ENCODE data around the gene KCNQ2.

KCNQ2 gene

DNA sequence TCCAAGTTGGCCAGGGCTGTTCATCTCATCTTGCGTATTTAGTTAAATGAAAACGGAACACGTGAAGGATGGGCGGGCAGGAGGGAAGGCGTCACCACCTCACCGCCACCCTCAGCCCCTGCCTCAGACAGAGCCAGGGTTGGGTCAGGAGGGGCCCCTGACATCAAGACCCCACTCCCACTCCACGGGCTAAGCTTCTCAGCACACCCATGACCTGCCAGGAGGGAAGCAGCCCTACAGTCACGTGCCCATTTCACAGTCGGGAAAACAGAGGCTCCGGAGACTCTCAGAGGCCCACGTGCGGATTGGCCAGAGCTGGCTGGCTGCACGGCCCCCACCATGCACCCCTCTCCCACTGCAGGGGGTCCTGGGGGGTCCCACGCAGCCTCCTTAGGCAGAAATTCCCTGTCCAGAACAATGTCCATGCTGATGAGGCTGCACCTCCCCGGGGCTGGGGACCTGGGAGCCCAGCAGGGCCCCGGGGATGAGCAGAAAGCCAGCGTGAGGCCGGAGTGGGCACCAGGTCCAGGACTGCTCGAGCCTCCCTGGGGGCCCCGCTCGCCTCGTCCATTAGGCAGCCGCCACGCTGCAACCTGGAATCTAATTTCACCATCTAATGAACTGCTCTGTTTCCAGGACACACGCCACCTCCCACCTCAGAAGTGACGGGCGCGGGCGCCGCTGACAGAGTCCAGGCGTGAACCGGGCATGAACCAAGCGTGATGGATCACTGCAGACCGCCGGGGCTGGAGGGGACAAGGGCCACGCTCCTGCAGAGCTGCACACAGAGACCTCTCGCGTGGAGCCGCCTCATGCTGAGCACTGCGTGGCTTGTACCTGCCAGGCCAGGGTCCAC, 15.8 kb downstream of the KCNQ2 start:
- TF ChIP-seq EZH2phosphoT487 (IDR thresholded peaks at IDR 0.05; ENCODE audit: low read depth) = no peak
- TF ChIP-seq, protein P1, sequence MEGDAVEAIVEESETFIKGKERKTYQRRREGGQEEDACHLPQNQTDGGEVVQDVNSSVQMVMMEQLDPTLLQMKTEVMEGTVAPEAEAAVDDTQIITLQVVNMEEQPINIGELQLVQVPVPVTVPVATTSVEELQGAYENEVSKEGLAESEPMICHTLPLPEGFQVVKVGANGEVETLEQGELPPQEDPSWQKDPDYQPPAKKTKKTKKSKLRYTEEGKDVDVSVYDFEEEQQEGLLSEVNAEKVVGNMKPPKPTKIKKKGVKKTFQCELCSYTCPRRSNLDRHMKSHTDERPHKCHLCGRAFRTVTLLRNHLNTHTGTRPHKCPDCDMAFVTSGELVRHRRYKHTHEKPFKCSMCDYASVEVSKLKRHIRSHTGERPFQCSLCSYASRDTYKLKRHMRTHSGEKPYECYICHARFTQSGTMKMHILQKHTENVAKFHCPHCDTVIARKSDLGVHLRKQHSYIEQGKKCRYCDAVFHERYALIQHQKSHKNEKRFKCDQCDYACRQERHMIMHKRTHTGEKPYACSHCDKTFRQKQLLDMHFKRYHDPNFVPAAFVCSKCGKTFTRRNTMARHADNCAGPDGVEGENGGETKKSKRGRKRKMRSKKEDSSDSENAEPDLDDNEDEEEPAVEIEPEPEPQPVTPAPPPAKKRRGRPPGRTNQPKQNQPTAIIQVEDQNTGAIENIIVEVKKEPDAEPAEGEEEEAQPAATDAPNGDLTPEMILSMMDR (IDR thresholded peaks at IDR 0.05; ENCODE audit: low read depth, low read length) = no peak
- Histone ChIP-seq H3K36me3 (replicated peaks; ENCODE audit: low read depth, low read length) (no peaks in the 10 kb centered on the region), H3K9me3 (ENCODE audit: insufficient read depth, low read length) (no peaks in the 10 kb centered on the region), H4K20me1 (ENCODE audit: insufficient read depth, low read length) (no peaks in the 10 kb centered on the region), H2AFZ (ENCODE audit: low read depth, low read length) (no peak overlapping the region), H3K27me3 (ENCODE audit: low read depth, low read length) (no peaks in the 10 kb centered on the region), H3K79me2 (ENCODE audit: low read length) (no peaks in the 10 kb centered on the region), H3K27ac (ENCODE audit: low read length) (no peak overlapping the region), H3K4me3 (ENCODE audit: low read length) (no peak overlapping the region), H3K9ac (ENCODE audit: low read length) (no peak overlapping the region), H3K4me2 (ENCODE audit: low read length) (no peak overlapping the region), H3K4me1 (ENCODE audit: low read length) (no peaks in the 10 kb centered on the region)

DNA sequence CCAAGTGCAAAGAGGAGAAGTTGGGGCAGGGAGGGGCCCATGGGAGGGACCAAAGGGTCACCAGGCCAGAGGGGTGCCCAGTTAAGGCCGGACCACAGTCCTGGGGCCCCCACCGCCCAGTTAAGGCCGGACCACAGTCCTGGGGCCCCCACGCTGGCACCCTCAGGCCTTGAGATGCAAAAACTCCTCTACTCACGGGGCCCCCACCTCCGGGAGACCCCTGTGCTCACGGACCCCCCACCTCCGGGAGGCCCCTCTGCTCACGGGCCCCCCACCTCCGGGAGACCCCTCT, 16.9 kb downstream of the KCNQ2 start:
- no peaks in the 10 kb centered on the region for H3K27me3 ChIP-seq (ENCODE audit: low read depth, low read length)
- H3K9me3 ChIP-seq (ENCODE audit: insufficient read depth, low read length) = no peaks in the 10 kb centered on the region
- H3K36me3 ChIP-seq (replicated peaks; ENCODE audit: low read depth, low read length) = no peaks in the 10 kb centered on the region
- no peaks in the 10 kb centered on the region for H3K4me1 ChIP-seq (ENCODE audit: low read length)
- no peak overlapping the region for H3K4me3 ChIP-seq (ENCODE audit: low read length)
- H3K9ac ChIP-seq (ENCODE audit: low read length) = no peak overlapping the region
- no peak overlapping the region for H3K4me2 ChIP-seq (ENCODE audit: low read length)
- H3K27ac ChIP-seq (ENCODE audit: low read length) = no peak overlapping the region
- no peaks in the 10 kb centered on the region for H4K20me1 ChIP-seq (ENCODE audit: insufficient read depth, low read length)
- no peaks in the 10 kb centered on the region for H3K79me2 ChIP-seq (ENCODE audit: low read length)
- TF ChIP-seq EZH2phosphoT487 (IDR thresholded peaks at IDR 0.05; ENCODE audit: low read depth) = no peak
- TF ChIP-seq, protein P1 (IDR thresholded peaks at IDR 0.05; ENCODE audit: low read depth, low read length) = no peak
- no peak overlapping the region for H2AFZ ChIP-seq (ENCODE audit: low read depth, low read length)

DNA sequence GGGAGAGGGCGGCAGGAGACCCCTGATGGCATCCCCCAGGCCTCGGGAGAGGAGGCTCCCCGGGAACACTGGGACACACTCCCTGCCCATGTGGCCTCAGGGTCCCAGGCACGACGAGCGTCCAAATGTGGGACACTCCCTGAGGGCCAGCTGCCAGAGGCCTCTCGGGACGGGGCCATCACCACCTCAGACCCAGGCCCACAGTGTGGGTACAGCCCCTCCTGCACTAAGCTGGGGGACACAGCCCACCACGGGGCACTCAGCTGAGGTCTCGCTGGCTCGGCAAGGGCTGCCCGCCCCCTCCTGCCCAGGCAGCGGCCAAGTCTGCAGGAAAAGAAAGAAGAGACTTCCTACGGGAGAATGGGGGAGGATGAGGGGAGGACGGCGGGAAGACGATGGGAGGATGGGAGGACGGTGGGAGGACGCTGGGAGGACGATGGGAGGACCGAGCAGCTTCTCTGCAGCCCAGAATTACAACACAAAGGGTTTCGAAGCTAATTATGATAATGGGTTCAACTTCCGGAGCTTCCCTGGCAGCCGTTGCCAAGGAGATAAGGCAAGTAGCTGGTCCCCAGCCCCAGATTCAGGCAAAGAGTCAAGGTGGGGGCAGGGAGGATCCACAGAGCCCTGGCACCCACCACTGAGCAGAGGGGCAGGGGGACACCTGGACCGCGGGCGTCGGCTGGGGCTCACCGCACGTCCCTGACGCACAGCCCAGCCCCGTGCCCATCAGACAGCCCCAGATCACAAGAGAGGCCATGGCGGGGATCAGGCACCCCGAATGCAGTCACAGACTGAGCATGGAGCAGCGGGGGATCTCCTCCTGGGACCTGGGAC, 17.5 kb downstream of the KCNQ2 start:
- no peak overlapping the region for H3K27ac ChIP-seq (ENCODE audit: low read length)
- no peaks in the 10 kb centered on the region for H3K4me1 ChIP-seq (ENCODE audit: low read length)
- H3K9me3 ChIP-seq (ENCODE audit: insufficient read depth, low read length) = no peaks in the 10 kb centered on the region
- no peaks in the 10 kb centered on the region for H3K36me3 ChIP-seq (replicated peaks; ENCODE audit: low read depth, low read length)
- H3K4me2 ChIP-seq (ENCODE audit: low read length) = no peak overlapping the region
- H3K79me2 ChIP-seq (ENCODE audit: low read length) = no peaks in the 10 kb centered on the region
- TF ChIP-seq, protein P1 (IDR thresholded peaks at IDR 0.05; ENCODE audit: low read depth, low read length) = no peak
- TF ChIP-seq EZH2phosphoT487 (IDR thresholded peaks at IDR 0.05; ENCODE audit: low read depth) = no peak
- no peaks in the 10 kb centered on the region for H3K27me3 ChIP-seq (ENCODE audit: low read depth, low read length)
- H3K4me3 ChIP-seq (ENCODE audit: low read length) = no peak overlapping the region
- H2AFZ ChIP-seq (ENCODE audit: low read depth, low read length) = no peak overlapping the region
- no peak overlapping the region for H3K9ac ChIP-seq (ENCODE audit: low read length)
- no peaks in the 10 kb centered on the region for H4K20me1 ChIP-seq (ENCODE audit: insufficient read depth, low read length)

DNA sequence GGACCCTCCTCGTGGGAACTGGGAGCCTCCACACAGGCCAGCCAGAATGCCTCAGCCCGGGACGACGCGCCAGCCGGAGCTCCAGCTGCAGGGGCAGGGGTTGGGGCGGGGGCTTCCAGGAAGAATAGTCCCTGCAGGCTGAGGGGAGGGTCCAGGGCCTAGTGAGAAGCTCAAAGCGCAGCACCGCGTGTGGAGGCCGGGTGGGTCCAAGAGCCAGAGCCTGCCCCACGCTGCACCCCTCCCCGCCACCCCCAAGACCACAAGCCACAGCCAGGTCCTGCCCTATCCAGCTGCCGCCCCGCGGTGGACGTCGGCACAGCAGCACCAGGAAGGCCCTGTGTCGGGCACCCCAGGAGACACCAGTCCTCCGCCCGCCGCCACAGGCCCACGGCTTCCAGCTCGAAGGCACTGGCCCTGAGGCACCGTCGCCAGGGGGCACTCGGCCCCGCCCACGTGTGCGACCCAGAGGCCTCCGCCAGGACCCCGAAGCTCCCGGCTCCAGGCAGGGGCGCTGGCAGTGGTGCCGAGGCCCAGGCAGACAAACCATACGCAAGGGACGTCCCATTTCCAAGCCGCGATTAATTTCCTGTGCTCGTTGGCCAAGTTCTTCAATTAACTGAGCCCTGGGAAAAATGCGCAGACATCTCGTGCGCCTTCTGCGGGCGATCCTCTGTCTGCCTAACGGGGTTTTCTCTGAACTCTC, 19.5 kb downstream of the KCNQ2 start:
- H3K4me3 ChIP-seq (ENCODE audit: low read length) = no peak overlapping the region
- H4K20me1 ChIP-seq (ENCODE audit: insufficient read depth, low read length) = no peaks in the 10 kb centered on the region
- no peaks in the 10 kb centered on the region for H3K27me3 ChIP-seq (ENCODE audit: low read depth, low read length)
- no peak overlapping the region for H3K27ac ChIP-seq (ENCODE audit: low read length)
- no peak overlapping the region for H3K4me2 ChIP-seq (ENCODE audit: low read length)
- no peak for TF ChIP-seq EZH2phosphoT487 (IDR thresholded peaks at IDR 0.05; ENCODE audit: low read depth)
- no peak overlapping the region for H3K9ac ChIP-seq (ENCODE audit: low read length)
- H3K9me3 ChIP-seq (ENCODE audit: insufficient read depth, low read length) = no peaks in the 10 kb centered on the region
- no peak overlapping the region for H2AFZ ChIP-seq (ENCODE audit: low read depth, low read length)
- no peaks in the 10 kb centered on the region for H3K79me2 ChIP-seq (ENCODE audit: low read length)
- H3K4me1 ChIP-seq (ENCODE audit: low read length) = no peaks in the 10 kb centered on the region
- no peaks in the 10 kb centered on the region for H3K36me3 ChIP-seq (replicated peaks; ENCODE audit: low read depth, low read length)

Measured in OCI-LY3 (cell line).